HG03439 (cell line): ENCODE measurements around the gene ACAD10.
"Not testable (repeated sequence)": the region's sequence is repeated elsewhere in the genome, so short reads cannot be mapped to it uniquely, and the experiment has no call there.

ENCODE experiments used
- ATAC-seq: cut with Tn5 transposase; IDR thresholded peaks from one replicate; pipeline ENCODE4 v1.9.1; 2021; ENCODE audit warnings: mild to moderate bottlenecking, moderate library complexity; ENCODE audit not compliant: unreplicated experiment

ACAD10 gene

DNA sequence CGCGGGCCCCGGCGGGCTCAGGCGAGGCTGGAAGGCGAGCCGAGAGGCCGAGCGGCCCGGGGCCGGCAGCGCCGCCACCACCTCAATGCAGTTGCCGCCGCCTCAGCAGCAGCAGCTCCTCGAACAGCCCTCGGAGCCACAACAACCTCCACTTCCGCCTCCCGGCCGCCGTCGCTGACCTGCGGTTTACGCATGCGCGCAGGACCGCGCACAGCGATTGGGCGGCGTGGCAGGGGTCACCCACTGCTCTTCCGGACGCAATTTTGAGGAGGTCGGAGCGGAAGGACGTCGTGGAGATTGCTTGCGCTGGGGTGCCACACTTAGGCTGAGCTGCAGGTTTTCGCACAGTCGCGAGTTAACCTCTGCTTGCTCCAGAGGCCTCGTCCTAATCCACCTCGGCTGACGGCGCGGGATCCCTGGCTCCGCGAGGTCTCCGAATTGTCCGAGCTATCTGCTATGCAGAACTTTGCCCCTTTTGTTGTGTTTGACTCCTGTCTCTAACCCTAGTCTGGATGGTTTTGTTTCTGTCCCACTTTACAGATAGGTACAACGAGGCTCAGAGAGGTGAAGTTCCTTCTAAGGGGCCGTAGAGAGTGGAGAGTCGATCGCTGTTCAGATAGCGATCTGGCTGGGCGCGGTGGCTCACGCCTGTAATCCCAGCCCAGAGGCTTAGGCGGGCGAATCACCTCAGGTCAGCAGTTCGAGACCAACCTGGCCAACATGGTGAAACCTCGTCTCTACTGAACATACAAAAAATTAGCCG, at the start of gene ACAD10, which contains the start of gene BRAP:
Gene ACAD10, plus strand, starts transcription at position 243 of the 763 bp plus-strand sequence. CDS start 6,657 bp downstream, outside the sequence.
Gene BRAP, minus strand, starts transcription at position 146 of the 763 bp plus-strand sequence. CDS start 164 bp downstream, outside the sequence.
- ATAC-seq: peak; percentile 85

DNA sequence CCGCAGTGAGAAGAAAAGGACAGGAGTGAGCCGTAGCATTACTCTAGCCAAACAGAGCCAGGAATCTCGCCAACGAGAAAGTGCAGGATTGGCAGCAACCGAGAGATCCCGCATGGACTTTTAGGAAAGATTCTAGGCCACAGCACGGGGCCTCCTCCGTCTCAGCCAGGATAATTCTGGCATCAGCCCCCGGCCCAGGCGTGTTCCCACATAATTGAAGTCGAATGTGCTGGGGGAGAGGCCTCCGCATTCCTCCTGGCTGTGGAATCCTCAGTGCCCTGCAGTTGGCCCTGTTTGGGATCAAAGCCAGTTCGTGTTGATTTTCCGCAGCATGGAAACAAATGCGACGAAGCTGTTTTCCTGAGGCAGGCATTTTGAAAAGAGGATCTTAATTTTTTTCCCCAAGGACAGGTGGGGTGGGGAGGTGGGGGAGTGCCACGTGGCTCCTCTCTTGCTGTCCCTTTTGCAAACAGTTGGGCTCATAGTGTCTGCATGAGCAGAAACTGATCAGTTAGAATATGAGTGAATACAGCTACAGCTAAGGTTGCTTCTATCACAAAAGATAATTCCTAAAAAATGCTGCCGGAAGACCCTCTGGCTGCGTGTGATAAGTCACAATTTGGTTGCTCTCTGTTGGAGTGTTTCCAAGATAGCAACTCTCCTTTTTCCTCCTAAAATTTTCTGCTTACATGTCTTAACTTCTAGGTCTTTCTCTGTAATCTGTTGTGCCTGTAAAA, 49.5 kb upstream of the ACAD10 start:
- ATAC-seq: no peak

DNA sequence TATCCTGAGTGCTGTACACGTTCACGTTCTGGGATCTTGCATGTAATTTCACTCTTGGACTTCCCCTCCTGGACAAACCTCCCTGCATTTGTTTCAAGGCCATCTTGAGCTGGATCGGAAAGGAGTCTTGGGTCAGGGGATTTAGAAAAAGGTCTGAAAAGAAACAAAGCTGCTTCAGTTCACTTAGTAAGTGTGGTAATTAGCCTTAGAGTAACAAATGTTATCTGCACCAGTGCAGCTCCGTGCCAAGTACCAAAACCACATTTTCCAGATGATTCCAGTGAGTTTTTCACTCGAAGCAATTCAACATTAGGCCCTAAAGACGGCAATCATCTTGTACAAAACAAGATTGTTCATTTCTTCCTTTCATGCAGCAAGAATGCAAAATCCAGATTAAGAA, 47.3 kb upstream of the ACAD10 start:
- ATAC-seq: no peak

- ATAC-seq: no peak
These were observed 45.3 kb upstream of the ACAD10 start for GRCh38 chr12:111640506-111640905.

DNA sequence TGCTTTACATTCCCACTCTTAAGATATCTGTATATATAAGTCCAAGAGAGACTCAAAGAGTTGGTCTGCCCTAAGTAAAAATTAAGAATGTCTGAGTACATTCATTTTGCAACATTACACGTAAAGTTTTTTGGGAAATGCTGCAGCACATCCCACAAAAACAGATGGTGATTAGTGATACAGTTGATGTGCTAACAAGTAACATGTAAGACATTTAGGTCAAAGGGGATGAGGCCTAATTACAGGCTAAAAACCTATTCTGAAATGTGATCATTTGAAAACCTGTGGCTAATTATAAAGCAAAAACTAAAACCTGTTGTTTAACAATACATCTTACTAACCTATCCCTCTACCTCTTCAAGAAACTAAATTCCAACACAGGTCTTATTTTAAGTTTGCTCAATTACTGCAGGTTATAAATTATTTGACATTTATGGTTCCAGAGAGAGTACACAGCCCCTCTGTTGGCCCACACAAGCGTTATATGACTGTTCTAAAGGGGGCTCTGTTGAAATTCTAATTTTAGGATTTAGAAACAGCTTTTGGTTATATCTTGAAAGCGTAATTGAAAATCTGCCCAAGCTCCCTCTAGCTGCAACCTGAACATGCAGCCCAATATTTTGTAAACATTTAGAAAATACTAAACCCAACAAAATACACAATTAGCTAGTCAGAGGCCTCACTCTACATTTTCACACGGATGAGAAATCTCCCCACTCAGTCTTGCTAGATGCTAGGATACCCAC, 43.0 kb upstream of the ACAD10 start:
- ATAC-seq: no peak

- no peak for ATAC-seq
These were observed 42.4 kb upstream of the ACAD10 start for GRCh38 chr12:111643427-111643826.

DNA sequence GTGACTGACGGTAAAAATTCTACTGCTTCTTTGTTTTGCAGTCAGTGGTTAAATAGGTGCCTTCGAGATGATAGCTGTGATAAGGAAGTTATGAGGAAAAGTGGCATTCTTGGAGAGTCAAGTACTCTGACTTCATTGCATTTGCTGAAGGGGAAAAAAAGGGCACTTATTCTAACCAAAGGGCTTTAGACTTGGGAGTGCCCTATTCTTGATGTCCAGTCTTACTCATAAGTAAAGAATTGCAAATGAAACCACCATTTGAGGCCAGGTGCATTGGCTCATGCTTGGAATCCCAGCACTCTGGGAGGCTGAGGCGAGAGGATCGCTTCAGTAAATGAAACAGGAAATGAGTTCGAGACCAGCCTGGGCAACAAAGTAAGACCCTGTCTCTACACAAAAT, 40.4 kb upstream of the ACAD10 start:
- no peak for ATAC-seq

- ATAC-seq: no peak
These were observed 34.9 kb upstream of the ACAD10 start for GRCh38 chr12:111650912-111651311.

DNA sequence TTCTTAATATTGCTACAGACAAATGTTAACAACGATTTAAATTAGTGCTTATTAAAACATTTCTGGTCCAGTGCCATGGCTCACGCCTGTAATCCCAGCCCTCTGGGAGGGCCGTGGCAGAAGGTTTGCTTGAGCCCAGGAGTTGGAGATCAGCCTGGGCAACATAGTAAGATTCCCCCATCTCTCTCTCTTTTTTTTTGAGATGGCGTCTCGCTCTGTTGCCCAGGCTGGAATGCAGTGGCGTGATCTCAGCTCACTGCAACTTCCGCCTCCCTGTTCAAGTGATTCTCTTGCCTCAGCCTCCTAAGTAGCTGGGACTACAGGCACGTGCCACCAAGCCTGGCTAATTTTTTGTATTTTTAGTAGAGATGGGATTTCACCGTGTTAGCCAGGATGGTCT, 33.3 kb upstream of the ACAD10 start:
- not testable (repeated sequence) for ATAC-seq

DNA sequence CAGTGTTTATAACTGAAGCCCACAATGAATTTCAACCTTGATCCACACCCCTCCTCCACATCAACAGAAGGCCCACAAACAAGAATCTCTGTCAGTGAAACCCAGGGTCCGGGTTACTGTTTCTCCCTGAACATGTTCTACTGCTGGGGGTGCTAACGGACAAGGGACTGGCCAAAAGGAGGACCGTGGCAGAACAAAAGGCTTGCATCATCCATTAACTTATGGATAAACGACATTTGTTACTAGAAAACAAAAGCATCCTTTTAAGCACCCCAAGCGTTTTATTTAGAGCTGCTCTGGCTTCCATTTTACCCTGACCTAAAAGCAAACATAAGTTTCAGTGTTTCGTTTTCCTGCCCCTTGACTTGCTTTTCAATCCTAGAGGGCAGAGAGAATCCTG, 32.3 kb upstream of the ACAD10 start:
- no peak for ATAC-seq

DNA sequence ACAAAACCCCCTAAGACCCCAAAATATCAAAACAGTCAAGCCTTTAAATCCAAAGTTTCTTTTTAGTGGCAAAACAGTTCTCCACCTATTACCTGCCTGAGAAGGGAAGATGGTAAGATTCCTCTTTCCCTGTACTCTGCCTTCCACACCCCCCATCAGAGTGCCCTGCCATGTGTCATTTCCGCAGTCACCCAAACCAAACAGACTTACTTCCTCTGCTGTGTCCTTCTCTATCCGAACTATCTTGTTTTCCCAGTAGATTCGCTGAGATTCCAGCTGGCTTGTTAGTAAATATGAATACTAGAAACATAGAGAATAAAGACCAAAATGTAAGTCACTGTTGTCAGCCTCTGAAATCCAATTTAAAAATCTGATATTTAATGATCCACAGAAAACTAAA, 30.5 kb upstream of the ACAD10 start:
- ATAC-seq: no peak

DNA sequence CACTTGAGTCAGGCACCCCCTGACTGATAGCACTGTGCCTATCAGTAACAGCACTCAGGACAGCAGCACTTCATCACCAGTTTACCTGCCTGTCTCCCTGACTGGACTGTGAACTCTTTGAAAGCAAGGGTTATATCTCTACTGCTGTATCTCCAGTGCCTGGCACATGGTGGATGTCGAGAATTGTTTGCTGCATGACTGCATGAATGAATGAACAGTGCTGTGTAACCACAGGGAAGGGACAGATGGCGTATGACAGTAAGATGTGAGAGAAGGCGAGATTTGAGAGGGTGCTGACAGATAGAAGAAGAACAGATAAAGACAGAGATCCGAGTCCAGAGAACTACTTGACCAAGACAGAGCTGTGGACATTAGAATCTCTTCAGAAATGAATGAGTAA, 29.8 kb upstream of the ACAD10 start:
- no peak for ATAC-seq

DNA sequence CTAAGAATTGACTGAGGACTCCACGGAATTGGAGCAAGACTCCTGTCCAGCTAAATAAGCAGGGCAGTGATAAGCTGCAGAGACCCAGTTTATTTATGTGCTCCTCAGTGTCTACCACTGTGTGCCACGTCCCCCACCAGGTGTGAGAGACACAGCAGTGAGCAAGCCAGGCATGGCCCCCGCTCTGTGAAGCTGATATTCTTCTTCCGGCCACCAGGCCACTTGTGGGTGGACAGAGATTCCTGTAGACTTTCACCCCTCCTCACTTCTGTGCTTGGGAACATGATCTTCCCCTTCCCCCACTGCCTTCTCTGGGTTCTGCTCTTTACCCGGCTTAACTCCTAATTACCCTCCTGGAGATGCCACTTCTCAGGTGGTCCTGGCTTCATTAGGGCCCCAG, 21.4 kb upstream of the ACAD10 start:
- no peak for ATAC-seq

- ATAC-seq: no peak
These were observed 20.6 kb upstream of the ACAD10 start for GRCh38 chr12:111664961-111665865.

- ATAC-seq: no peak
These were observed 13.0 kb upstream of the ACAD10 start for GRCh38 chr12:111672822-111673381.

DNA sequence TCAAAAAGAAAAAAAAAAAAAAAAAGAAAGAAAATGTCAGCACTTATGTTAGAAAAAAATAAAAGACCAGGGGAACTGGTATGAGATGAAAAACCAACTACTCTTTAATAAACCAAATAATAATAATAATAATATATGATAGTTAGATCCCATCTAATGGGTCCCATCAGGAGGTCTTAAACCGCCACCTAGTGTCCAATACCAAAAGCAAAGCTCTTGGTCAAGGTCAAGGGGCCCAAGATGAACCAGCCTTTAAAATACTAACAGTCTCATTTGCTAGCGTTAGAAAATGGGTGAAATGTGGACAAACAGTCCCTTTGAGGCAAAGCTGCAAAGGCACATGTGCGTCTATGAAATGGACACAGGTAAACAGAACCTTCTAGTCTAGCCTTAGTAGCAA, 12.3 kb upstream of the ACAD10 start:
- no peak for ATAC-seq

DNA sequence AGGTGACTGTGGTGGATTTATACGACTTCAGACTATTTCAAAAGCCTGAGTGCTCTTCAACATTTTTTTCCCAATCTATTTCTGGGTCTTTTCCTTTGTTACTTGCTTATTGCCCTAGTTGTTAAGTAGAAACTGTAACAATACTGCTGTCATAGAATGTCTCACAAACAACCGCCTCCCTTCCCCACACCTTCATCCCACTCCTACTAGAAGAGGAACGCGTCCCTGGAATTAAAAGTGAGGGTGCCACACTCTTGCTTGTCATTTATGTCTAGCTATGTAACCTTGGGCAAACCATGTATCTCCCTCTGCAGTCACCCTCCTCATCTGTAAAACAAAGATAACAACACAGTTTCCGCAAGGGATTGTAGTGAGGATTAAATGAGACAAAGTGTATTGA, 8.7 kb upstream of the ACAD10 start:
- no peak for ATAC-seq

DNA sequence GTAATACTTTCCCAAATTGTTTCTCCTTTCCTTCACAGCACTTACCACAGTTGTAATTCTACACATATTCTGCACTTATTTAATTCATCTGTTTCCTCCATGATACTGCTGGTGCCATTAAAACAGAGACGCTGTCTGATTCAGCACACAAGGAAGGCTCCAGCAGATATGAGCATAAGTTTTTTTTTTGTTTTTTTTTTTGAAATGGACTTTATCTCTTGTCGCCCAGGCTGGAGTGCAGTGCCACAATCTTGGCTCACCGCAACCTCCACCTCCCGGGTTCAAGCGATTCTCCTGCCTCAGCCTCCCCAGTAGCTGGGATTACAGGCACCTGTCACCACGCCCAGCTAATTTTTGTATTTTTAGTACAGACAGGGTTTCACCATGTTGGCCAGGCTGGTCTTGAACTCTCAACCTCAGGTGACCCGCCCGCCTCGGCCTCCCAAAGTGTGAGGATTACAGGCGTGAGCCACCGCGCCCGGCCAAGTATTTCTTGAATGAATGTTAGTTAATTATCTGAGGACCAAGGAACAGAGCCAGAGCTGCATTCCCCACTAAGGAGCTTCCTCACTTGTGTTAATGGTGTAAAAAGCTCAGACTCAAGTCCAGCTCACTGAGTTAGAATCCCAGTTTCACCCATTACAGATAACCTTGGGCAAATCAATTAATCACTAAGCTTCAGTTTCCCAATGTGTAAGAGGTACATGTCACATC, 1.2 kb upstream of the ACAD10 start:
- not testable (repeated sequence) for ATAC-seq

GRCh38 chr12:111685322-111685810, 487 bp upstream of the ACAD10 start:
- peak; percentile 1 for ATAC-seq
